DOHH2 (cell line): Measurements from ENCODE around the gene COX8A.

Source experiments
- H3F3A ChIP-seq: fragments of 200-600 bp; sonication (generic), shearing (Covaris generic); 2 replicates; pipeline ENCODE4 v1.6.0; 2016; ENCODE audit warnings: antibody characterized with exemption, mild to moderate bottlenecking; ENCODE audit not compliant: control insufficient read depth, insufficient read depth
- H3K27ac ChIP-seq: fragments of 200-600 bp; sonication (generic); 2 replicates; pipeline ENCODE4 v1.5.1; 2014; ENCODE audit warnings: low read depth, mild to moderate bottlenecking, low read length, moderate library complexity
- H3K27me3 ChIP-seq: fragments of 200-600 bp; sonication (generic); 2 replicates; pipeline ENCODE4 v1.6.1; 2014; ENCODE audit warnings: mild to moderate bottlenecking, low read length, mixed read lengths; ENCODE audit not compliant: control insufficient read depth
- H3K36me3 ChIP-seq: fragments of 200-600 bp; sonication (generic); 2 replicates; pipeline ENCODE4 v1.6.1; 2014; ENCODE audit warnings: mild to moderate bottlenecking, low read length, moderate library complexity, mixed read lengths; ENCODE audit not compliant: control insufficient read depth
- H3K4me1 ChIP-seq: fragments of 200-600 bp; sonication (generic); 2 replicates; pipeline ENCODE4 v1.6.1; 2014; ENCODE audit warnings: mild to moderate bottlenecking, low read length, mixed read lengths; ENCODE audit not compliant: control insufficient read depth
- H3K4me2 ChIP-seq: fragments of 200-600 bp; sonication (generic); 2 replicates; pipeline ENCODE4 v1.6.0; 2014; ENCODE audit warnings: mild to moderate bottlenecking, low read length, moderate library complexity
- H3K4me3 ChIP-seq: fragments of 200-600 bp; sonication (generic); 2 replicates; pipeline ENCODE4 v1.5.1; 2014; ENCODE audit warnings: mild to moderate bottlenecking, low read length, mixed read lengths
- H3K79me2 ChIP-seq: fragments of 200-600 bp; sonication (generic); 2 replicates; pipeline ENCODE4 v1.6.1; 2014; ENCODE audit warnings: mild to moderate bottlenecking, low read length, mixed read lengths; ENCODE audit not compliant: control insufficient read depth
- H3K9me2 ChIP-seq: fragments of 200-600 bp; sonication (generic); replicated peaks from 2 replicates; pipeline ENCODE4 v1.6.1; 2014; ENCODE audit warnings: mild to moderate bottlenecking, low read length, mixed read lengths; ENCODE audit not compliant: control insufficient read depth
- H3K9me3 ChIP-seq: fragments of 200-600 bp; sonication (generic); 2 replicates; pipeline ENCODE4 v1.6.1; 2014; ENCODE audit warnings: antibody characterized with exemption, low read length, mixed read lengths; ENCODE audit not compliant: control insufficient read depth, insufficient read depth
- H4K20me1 ChIP-seq: fragments of 200-600 bp; sonication (generic); 2 replicates; pipeline ENCODE4 v1.6.0; 2014; ENCODE audit warnings: low read depth, mild to moderate bottlenecking, antibody characterized with exemption, low read length, moderate library complexity; ENCODE audit not compliant: control insufficient read depth, insufficient read depth
- CTCF ChIP-seq: fragments of 200-600 bp; sonication (generic); IDR thresholded peaks from one replicate; pipeline ENCODE4 v1.5.1; 2014; ENCODE audit warnings: antibody characterized with exemption, mild to moderate bottlenecking, low read depth, low read length; ENCODE audit not compliant: poor library complexity, severe bottlenecking
- EZH2phosphoT487 ChIP-seq: fragments of 200-600 bp; sonication (generic); IDR thresholded peaks from 2 replicates; pipeline ENCODE4 v1.6.1; 2017; ENCODE audit warnings: borderline replicate concordance, mild to moderate bottlenecking, antibody characterized with exemption, low read length, moderate library complexity, mixed read lengths

COX8A gene

GRCh38 chr11:63941901-63942300, 32.5 kb upstream of the COX8A start:
- no peak for TF ChIP-seq CTCF
- no peak for TF ChIP-seq EZH2phosphoT487
- H4K20me1 ChIP-seq, result no peaks in the 10 kb centered on the region; the same call in 1 of the 2 replicates

GRCh38 chr11:63942803-63943202, 31.6 kb upstream of the COX8A start:
- Histone ChIP-seq H3K9me2 (no peaks in the 10 kb centered on the region), H4K20me1 (no peaks in the 10 kb centered on the region; the same call in 1 of the 2 replicates), H3K79me2 (peaks cover 67% of the 10 kb centered on the region), H3K4me3 (no peak overlapping the region), H3K27me3 (no peaks in the 10 kb centered on the region), H3K36me3 (peaks cover 46% of the 10 kb centered on the region), H3K4me1 (peaks cover 23% of the 10 kb centered on the region), H3F3A (peaks cover 5% of the 10 kb centered on the region; the same call in 1 of the 2 replicates), H3K27ac (no peak overlapping the region), H3K9me3 (no peaks in the 10 kb centered on the region), H3K4me2 (no peak overlapping the region)
- no peak for TF ChIP-seq EZH2phosphoT487
- TF ChIP-seq CTCF, result no peak

More at GRCh38 chr11:63941901-63942300, 32.5 kb upstream of the COX8A start:
- Histone ChIP-seq H3F3A (peaks cover 5% of the 10 kb centered on the region; the same call in 1 of the 2 replicates), H3K79me2 (peaks cover 67% of the 10 kb centered on the region), H3K27me3 (no peaks in the 10 kb centered on the region), H3K9me2 (no peaks in the 10 kb centered on the region), H3K4me1 (peaks cover 28% of the 10 kb centered on the region), H3K4me2 (no peak overlapping the region), H3K27ac (no peak overlapping the region), H3K4me3 (no peak overlapping the region), H3K36me3 (peaks cover 40% of the 10 kb centered on the region), H3K9me3 (no peaks in the 10 kb centered on the region)

- Histone ChIP-seq H3K9me2 (no peaks in the 10 kb centered on the region), H3K36me3 (peaks cover 49% of the 10 kb centered on the region), H4K20me1 (no peaks in the 10 kb centered on the region; the same call in 1 of the 2 replicates), H3K79me2 (peaks cover 56% of the 10 kb centered on the region), H3K4me1 (peaks cover 13% of the 10 kb centered on the region), H3K4me3 (no peak overlapping the region), H3K4me2 (no peak overlapping the region), H3K9me3 (no peaks in the 10 kb centered on the region), H3F3A (peaks cover 5% of the 10 kb centered on the region; the same call in 1 of the 2 replicates), H3K27ac (no peak overlapping the region), H3K27me3 (no peaks in the 10 kb centered on the region)
- TF ChIP-seq CTCF, result no peak
- no peak for TF ChIP-seq EZH2phosphoT487
Measured at GRCh38 chr11:63944987-63945386, 29.4 kb upstream of the COX8A start.
